ENCODE results near the gene SRC.

The SRC gene

GRCh38 chr20:37416100-37416847 is 70.3 kb downstream of the SRC start:
- no peak for DNase-seq

DNA sequence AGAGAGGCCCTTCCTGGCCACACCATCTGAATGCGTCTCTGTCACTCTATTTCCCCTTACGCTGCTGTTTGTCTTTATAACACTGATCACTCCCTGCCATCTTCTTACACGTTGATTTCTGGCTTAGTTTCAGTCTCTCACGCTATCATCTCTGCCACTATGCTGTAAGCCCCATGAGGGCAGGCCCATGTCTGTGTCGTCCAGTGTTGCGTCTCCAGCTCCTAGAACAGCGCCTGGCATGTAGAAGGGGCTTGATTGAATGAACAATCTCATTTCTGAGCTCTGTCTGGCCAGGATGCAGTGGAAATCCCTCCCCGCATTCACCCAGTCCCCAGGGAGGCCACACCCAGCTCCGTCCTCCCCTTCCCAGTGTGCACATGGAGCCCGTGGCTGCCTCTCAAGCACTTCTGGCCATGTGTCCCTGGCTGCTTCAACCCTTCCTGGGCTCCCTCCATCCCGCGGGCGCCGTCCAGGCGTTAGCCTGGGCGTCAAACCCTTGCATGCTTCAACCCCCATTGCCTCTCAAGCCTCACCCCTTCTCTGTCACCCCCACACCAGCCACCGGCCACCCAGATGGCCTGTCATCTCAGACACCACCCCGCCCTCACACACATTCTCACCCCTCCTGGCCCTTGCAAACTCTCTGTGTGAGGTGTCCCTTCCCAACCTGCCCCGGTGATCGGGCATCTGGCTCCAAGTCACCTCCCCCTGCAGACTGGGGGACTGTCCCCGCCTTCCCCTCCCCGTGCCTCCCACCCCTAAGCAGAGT is 71.1 kb downstream of the SRC start:
- DNase-seq, result no peak

DNA sequence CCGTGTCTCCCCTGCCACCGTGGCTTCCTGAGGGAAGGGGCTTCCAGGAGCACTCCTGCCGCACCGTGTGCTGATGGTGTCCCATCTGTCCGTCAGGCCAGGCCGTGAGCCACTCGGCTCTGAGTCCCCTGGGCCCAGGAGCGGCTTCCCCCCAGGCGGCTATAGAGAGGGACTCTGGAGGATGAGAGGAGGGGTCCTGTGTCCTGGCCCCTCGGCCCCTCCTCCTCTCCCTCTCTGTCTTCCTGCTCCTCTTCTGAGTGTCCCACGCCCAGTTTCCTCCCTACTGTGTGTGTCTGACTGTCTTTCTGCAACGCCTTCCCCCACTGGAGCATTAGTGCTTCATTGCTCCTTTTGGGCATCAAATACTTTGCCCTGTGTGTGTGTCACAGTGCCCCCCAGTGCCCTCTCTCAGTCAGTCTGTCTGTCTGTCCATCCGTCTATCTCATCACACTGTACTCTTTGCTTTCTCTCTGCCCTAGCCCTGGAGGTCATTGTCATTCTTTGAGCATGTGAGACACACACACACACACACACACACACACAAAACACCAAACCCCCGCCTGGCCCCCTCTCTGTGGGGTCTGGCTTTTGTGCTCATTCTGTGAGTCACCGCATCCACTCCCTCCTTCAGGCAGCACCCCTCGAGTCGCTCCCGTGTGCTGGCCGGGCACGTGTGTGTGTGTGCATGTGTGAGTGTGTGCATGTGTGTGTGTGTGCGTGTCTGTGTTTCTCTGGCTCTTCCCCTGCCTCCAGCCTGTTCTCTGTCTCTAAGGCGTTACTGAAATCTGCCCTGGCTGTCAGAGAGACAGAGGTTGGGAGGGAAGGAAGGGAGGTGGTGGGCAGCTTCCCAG is 71.9 kb downstream of the SRC start:
- no peak for DNase-seq

DNA sequence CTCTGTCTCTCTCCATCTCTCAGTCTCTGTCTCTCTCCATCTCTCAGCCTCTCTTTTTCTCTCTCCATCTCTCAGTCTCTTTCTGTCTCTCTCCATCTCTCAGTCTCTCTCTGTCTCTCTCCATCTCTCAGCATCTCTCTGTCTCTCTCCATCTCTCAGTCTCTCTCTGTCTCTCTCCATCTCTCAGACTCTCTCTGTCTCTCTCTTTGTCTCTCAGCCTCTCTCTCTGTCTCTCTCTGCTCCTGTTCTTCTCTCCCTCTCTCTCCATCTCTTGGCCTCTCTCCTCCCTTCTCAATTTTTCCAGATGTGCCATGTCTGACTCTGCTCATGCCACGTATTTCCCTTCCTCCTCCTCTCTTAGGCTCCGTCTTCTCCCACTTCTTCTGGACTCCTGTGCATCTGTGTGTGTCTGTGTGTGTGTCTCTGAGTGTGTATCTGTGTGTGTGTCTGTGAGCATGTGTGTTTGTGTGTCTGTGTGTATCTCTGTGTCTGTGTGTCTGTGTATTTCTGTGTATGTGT is 72.7 kb downstream of the SRC start:
- DNase-seq, result no peak

DNA sequence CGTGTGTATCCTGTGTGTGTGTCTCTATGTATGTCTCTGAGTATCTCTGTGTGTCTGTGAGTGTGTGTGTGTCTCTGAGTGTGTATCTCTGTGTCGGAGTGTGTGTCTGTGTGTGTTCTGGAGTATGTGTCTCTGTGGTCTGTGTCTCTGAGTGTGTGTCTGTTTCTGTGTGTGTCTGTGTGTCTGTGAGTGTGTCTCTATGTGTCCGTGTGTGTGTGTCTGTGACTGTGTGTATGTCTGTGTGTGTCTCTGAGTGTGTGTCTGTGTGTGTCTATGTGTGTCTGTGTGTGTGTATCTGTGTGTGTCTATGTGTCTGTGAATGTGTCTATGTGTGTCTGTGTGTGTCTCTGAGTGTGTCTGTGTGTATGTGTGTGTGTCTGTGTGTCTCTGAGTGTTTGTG is 73.4 kb downstream of the SRC start:
- DNase-seq, result no peak

GRCh38 chr20:37419774-37420542 is 74.0 kb downstream of the SRC start:
- no peak for DNase-seq

DNA sequence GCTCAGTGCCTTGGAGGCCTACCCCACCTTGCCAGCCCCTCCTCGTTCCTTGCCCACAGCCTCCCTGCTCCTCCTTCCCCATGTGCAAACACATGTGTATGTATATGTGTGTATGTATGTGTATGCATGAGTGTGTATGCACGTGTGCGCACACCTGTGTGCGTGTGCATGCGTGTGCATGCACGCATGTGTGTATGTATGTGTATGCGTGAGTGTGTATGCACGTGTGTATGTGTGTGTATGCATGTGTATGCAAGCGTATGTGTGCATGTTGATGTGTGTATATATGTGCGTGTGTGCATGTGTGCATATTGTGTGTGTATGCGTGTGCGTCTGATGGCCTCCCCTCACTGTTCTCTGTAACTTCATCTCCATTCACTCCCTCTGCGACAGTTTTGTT is 74.7 kb downstream of the SRC start:
- DNase-seq, result no peak

DNA sequence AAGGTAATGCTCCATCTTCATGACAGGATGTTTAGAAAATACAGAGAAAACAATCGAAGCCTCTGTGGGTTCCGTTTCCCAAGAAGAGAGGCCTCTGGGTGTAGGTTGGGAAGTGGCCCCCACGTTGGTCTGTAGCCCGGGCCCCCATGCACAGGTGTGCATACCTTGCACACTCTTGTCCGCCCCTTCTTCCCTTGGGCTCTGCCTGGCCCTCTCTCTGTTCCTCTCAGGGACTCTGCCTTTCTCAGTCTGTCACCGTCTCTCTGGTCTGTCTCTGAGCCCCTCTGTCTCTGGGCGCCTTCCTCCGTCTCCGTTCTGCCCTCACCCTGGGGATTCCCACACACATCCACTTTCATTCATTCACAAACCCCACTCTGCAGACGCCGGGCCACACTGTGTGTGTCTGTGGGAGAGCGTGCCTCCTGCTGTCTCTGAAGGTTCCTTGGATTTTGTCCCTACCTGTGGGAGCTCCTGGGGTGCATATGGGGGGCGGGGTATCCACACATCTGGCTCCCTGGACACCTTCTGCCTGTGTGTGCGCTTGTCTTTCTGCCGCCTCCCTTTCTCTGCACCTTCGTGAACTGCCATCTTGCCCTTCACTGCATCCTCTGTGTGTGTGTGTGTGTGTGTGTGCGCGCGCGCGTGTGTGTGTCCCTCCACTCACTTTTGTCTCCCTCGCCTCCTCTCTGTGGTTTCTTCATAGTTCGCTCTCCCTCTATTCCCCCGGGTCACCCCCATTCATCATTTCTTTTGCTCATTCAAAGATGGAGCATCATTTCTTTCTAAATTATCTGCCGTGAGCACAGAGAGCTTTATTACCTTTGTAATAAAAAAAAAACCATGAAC is 75.3 kb downstream of the SRC start:
- DNase-seq, result no peak

- no peak for DNase-seq
Observed at GRCh38 chr20:37421988-37422387, 76.0 kb downstream of the SRC start.

DNA sequence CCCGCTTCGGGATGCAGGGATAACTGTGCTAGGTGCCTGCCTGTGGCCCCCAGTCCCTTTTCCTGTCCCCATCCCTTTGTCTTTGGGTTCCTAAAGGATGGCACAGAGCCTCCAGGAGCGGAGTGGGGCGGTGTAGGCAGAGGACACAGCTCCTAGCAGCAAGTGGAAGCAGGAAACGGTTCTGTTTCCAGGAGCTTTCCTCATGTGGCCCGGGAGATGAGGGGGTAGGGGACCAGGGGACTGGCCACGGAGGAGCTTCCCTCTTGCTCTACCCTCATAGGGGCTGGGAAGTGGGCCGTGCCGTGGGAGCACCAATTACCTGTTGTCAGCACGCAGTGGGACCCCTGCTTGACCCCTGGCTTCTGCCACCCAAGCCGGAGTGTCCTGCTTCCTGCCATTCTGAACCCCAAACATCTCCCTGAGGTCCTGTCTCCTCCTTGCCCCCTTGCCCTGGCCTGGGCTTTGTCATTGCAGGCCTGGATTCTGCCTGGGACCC is 76.9 kb downstream of the SRC start:
- no peak for DNase-seq

DNA sequence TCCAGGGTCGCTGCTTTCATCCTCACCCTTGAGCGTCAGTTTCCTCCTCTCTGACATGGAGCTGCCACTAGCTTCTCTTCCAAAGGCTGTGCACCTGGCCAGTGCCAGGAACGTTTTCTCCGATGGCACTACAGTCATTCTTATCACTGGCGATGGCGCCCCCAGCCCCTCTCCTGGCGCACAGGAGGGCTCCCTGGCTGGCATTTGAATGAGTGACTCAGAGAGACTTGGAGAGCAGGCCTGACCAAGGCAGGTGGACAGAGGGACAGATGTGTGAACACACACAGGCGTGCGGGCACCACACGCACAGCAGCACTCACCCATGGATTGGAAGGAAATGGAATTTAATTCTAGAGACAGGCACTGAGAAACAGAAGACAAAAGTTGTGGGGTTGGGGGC is 77.6 kb downstream of the SRC start:
- no peak for DNase-seq

GRCh38 chr20:37424062-37424851 is 78.3 kb downstream of the SRC start:
- DNase-seq, result no peak

DNA sequence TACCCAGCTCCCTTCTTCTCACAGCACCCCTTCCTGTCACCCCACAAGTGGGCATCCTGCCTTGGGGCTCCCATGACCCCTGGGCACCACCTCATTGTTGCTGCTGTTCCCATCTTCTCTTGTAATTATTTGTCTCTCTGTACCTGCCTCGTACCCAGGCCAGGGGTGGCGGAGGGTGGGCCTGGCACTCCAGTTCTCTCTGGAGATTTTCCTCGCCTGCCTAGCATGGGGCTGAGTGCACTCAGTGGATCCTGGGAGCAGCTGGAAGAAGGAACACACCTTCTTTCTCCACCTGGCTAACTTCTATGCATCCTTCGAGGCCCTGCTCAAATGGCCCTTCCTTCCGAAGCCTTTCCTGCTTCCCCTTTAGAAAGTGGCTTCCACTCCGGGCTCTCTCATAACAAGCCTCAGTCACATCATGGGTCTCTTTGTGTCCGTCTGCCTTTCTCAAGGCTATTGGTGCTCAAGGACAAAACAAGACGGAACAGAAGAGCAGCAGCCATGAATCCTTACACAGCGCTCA is 79.2 kb downstream of the SRC start:
- no peak for DNase-seq

GRCh38 chr20:37426106-37426505 is 80.2 kb downstream of the SRC start:
- DNase-seq, result no peak

- no peak for DNase-seq
Observed at GRCh38 chr20:37426978-37427377, 81.0 kb downstream of the SRC start.

DNA sequence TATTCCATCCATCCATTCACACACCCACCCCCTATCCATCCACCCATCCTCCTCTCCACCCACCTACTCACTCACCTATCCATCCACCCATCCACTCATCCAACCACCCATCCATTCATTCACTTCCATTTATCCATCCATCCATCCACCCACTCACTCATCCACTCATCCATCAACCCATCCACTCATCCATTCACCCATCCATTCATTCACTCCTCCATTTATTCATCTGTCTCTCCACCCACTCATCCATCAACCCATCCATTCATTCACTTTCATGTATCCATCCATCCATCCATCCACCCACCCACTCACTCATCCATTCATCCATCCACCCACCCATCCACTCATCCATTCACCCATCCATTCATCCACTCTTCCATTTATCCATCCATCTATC is 84.1 kb downstream of the SRC start:
- no peak for DNase-seq

DNA sequence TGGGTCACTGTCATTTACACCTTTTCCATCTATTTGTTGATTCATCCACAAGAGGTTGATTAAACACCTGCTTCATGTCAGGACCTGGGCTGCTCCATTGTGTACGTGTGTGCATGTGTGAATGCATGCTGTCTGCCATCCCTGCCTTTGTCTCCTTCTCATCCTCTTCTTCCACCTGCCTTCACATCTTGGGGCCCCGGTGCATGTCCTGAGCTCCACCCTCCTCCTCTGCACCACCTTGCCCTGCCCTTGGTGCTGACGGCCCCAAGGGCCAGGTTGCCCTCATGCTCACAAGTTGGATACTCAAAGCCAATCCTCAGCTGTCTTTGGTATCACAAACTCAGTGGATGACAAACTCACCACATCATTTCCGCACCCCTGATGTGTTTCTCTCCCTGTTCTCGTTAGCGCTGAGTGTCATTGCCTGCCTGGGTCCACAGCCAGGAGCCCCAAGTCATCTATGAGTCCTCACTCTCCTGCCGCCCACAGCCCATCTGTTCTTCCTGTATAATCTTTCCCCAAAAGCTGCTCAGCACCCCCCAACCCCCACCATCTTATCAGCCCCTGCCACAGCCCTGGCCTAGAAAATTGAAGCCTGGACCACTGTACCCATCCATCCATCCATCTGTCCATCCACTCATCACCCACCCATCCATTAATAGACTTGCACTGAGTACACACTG is 85.0 kb downstream of the SRC start:
- no peak for DNase-seq

- no peak for DNase-seq
Observed at GRCh38 chr20:37431786-37432185, 85.8 kb downstream of the SRC start.

GRCh38 chr20:37432606-37433005 is 86.7 kb downstream of the SRC start:
- DNase-seq, result no peak

- DNase-seq, result no peak
Observed at GRCh38 chr20:37435607-37436006, 89.7 kb downstream of the SRC start.
